ENCODE data around the gene EML6.

DNA sequence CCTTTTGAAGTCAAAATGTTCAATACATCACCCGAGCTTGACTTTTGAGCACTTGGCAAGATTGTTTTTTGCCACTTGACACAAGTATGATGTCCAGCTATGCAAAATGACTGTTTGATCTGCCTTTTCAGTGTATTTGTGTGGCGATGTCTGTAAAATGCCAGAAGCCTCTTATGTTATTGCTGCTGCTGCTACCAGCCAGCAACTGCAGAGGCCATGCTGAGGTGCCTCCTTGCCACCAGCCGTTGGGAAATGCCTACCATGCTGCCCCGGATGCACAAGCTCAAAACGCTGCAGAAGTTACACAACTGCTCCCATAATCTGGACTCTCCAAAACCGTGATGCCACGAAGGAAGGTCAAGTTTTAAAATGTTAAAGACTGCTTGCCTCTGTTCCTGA lies 246.5 kb downstream of the EML6 start:
- TF ChIP-seq POLR2A (IDR thresholded peaks at IDR 0.05; ENCODE audit: low read length) (no peak), GATA1 (IDR thresholded peaks at IDR 0.05; ENCODE audit: low read depth, low read length) (no peak)
